Mesodermal cell (in vitro differentiated cells): Measurements from ENCODE around the gene PODN.
A peak's percentile ranks its signal among the peaks of the same experiment; 100 is the strongest.

Experiments used
- H3K27ac ChIP-seq: 2 replicates; pipeline ENCODE4 v1.7.0; 2013; ENCODE audit warnings: mild to moderate bottlenecking, low read depth, low read length, moderate library complexity; ENCODE audit not compliant: severe bottlenecking
- H3K36me3 ChIP-seq: 2 replicates; pipeline ENCODE4 v1.7.1; 2013; ENCODE audit warnings: mild to moderate bottlenecking, low read length, moderate library complexity; ENCODE audit not compliant: control insufficient read depth, insufficient read depth
- H3K4me1 ChIP-seq: one replicate; pipeline ENCODE4 v1.7.1; 2013; ENCODE audit warnings: mild to moderate bottlenecking, low read length; ENCODE audit not compliant: insufficient read depth, control insufficient read depth, poor library complexity, severe bottlenecking
- H3K4me3 ChIP-seq: 2 replicates; pipeline ENCODE4 v1.7.0; 2013; ENCODE audit warnings: low read length, control low read depth, mild to moderate bottlenecking; ENCODE audit not compliant: insufficient read depth, poor library complexity, severe bottlenecking; ENCODE audit errors: extremely low read depth
- H3K9me3 ChIP-seq: 2 replicates; pipeline ENCODE4 v1.7.1; 2013; ENCODE audit warnings: mild to moderate bottlenecking, low read length, moderate library complexity; ENCODE audit not compliant: control insufficient read depth
- WGBS, 2 experiments: methylation state at CpG; one replicate each; pipeline ENCODE4 v1.1.5; 2013; ENCODE audit warnings: missing lambda C conversion rate in 2 of 2; ENCODE audit not compliant: insufficient coverage in 2 of 2; 5-methylcytosine and 5-hydroxymethylcytosine counted together

Gene PODN

GRCh38 chr1:53091841-53092645 lies 30.0 kb downstream of the PODN start:
- Histone ChIP-seq H3K4me3 (no peak overlapping the region), H3K4me1 (peaks cover 4% of the 10 kb centered on the region), H3K36me3 (no peaks in the 10 kb centered on the region), H3K9me3 (peaks cover 7% of the 10 kb centered on the region), H3K27ac (no peak overlapping the region)
- WGBS, 2 experiments = 93 to 97% methylated on average over 24 to 25 of the region's 26 CpGs

GRCh38 chr1:53092659-53093450 lies 30.8 kb downstream of the PODN start:
- H3K4me3 ChIP-seq = no peak overlapping the region
- peaks cover 10% of the 10 kb centered on the region for H3K9me3 ChIP-seq
- peaks cover 4% of the 10 kb centered on the region for H3K4me1 ChIP-seq
- H3K36me3 ChIP-seq = no peaks in the 10 kb centered on the region
- WGBS, 2 experiments = 94 to 95% methylated on average over 28 to 30 of the region's 33 CpGs
- H3K27ac ChIP-seq = no peak overlapping the region

- H3K27ac ChIP-seq = no peak overlapping the region
- H3K36me3 ChIP-seq = no peaks in the 10 kb centered on the region
- no peaks in the 10 kb centered on the region for H3K4me1 ChIP-seq
- peaks cover 15% of the 10 kb centered on the region for H3K9me3 ChIP-seq
- H3K4me3 ChIP-seq = no peak overlapping the region
- WGBS, 2 experiments = 98 to 99% methylated on average over 8 of the region's 8 CpGs
Observed at GRCh38 chr1:53093451-53093754, 31.4 kb downstream of the PODN start.

- Histone ChIP-seq H3K4me1 (no peaks in the 10 kb centered on the region), H3K36me3 (no peaks in the 10 kb centered on the region), H3K27ac (no peak overlapping the region), H3K4me3 (no peak overlapping the region), H3K9me3 (peaks cover 18% of the 10 kb centered on the region)
- 91 to 92% methylated on average over 17 of the region's 20 CpGs for WGBS, 2 experiments
Observed at GRCh38 chr1:53093778-53094532, 31.9 kb downstream of the PODN start.

- no peaks in the 10 kb centered on the region for H3K4me1 ChIP-seq
- H3K36me3 ChIP-seq = no peaks in the 10 kb centered on the region
- 77 to 81% methylated on average over 7 to 12 of the region's 13 CpGs for WGBS, 2 experiments
- H3K9me3 ChIP-seq = peaks cover 20% of the 10 kb centered on the region
- no peak overlapping the region for H3K27ac ChIP-seq
- H3K4me3 ChIP-seq = no peak overlapping the region
Observed at GRCh38 chr1:53094533-53094919, 32.5 kb downstream of the PODN start.

- WGBS, 2 experiments = 88 to 92% methylated on average over 6 to 8 of the region's 8 CpGs
- Histone ChIP-seq H3K4me3 (no peak overlapping the region), H3K4me1 (peaks cover 23% of the 10 kb centered on the region), H3K36me3 (no peaks in the 10 kb centered on the region), H3K27ac (peak overlapping the region; percentile 16), H3K9me3 (peaks cover 24% of the 10 kb centered on the region)
Observed at GRCh38 chr1:53104289-53104913, 42.4 kb downstream of the PODN start.

- H3K36me3 ChIP-seq = no peaks in the 10 kb centered on the region
- no peak overlapping the region for H3K4me3 ChIP-seq
- no peak overlapping the region for H3K27ac ChIP-seq
- 89 to 100% methylated on average over 5 to 7 of the region's 7 CpGs for WGBS, 2 experiments
- peaks cover 16% of the 10 kb centered on the region for H3K9me3 ChIP-seq
- H3K4me1 ChIP-seq = peaks cover 29% of the 10 kb centered on the region
Observed at GRCh38 chr1:53107090-53107489, 45.1 kb downstream of the PODN start.

GRCh38 chr1:53107570-53108322 lies 45.7 kb downstream of the PODN start:
- peaks cover 30% of the 10 kb centered on the region for H3K4me1 ChIP-seq
- H3K27ac ChIP-seq = peak overlapping the region; percentile 67
- no peak overlapping the region for H3K4me3 ChIP-seq
- peaks cover 21% of the 10 kb centered on the region for H3K9me3 ChIP-seq
- H3K36me3 ChIP-seq = no peaks in the 10 kb centered on the region
- WGBS, 2 experiments = 83 to 90% methylated on average over 7 to 15 of the region's 15 CpGs

GRCh38 chr1:53108646-53109580 lies 46.9 kb downstream of the PODN start:
- 93 to 95% methylated on average over 11 to 12 of the region's 14 CpGs for WGBS, 2 experiments
- Histone ChIP-seq H3K9me3 (peaks cover 21% of the 10 kb centered on the region), H3K4me1 (peaks cover 36% of the 10 kb centered on the region), H3K27ac (no peak overlapping the region), H3K4me3 (no peak overlapping the region), H3K36me3 (no peaks in the 10 kb centered on the region)
